ENCODE data around the gene ARHGAP27. TPM values are rescaled to one million over a fixed set of nuclear protein-coding genes. Genes with fewer than 3 reads are reported as not detected.
A peak's percentile ranks its signal among the peaks of the same experiment; 100 is the strongest.

ARHGAP27 gene
- total and polyA plus RNA-seq, 9 of the 15 experiments (the other 6 are each of a cell fraction or from before 2014, with no cell fraction given), result 0.04 to 4.6 (median 2.1) TPM

DNA sequence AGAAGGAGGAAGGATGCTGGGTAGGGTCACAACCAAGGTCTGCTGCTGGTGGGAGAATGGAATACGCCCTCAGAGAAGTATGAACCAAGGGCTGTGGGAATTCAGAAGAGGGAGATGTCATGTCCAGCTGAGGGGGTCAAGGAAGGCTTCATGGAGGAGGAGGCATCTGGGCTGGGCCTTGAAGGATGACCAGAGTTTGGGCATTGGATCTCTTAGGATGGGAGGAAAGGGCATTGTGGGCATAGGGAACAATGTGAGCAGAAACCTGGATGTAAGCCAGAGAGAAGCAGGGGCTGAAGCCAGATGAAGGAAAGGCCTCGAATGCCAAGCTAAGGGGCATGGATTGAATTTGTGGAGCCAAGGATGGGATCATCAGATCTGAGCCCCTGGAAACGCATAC, 66.6 kb downstream of the ARHGAP27 start:
- Histone ChIP-seq H3K4me1 (replicated peaks in 1 of 2; ENCODE audit: control insufficient read depth in 2 of 2, insufficient read depth in 2 of 2, low read length in 2 of 2) (peaks cover 0 to 6% of the 10 kb centered on the region in 2 experiments; a peak in 2 of 5 replicates), H3K27ac (ENCODE audit: extremely low read depth, low read depth, low read length) (no peak overlapping the region), H4K20me1 (replicated peaks; ENCODE audit: control insufficient read depth, insufficient read depth, low read length) (no peaks in the 10 kb centered on the region), H3K27me3 (ENCODE audit: control insufficient read depth in 2 of 2, insufficient read depth in 2 of 2, low read length in 2 of 2) (peaks cover 3 to 22% of the 10 kb centered on the region in 2 experiments; a peak in 3 of 5 replicates), H3K9me1 (ENCODE audit: control insufficient read depth, insufficient read depth, low read length) (no peaks in the 10 kb centered on the region), H3K36me3 (ENCODE audit: control insufficient read depth, insufficient read depth, low read length) (no peaks in the 10 kb centered on the region), H3K79me2 (ENCODE audit: control insufficient read depth, insufficient read depth, low read length) (no peaks in the 10 kb centered on the region), H3K4me2 (ENCODE audit: insufficient read depth, low read length) (no peak overlapping the region), H3K9ac (ENCODE audit: insufficient read depth in 1 of 2, low read depth in 2 of 2, low read length in 2 of 2) (no peak overlapping the region; a peak in 1 of 4 replicates), H2AFZ (ENCODE audit: low read depth, low read length) (no peak overlapping the region), H3K4me3 (no peak overlapping the region), H3K9me3 (replicated peaks; ENCODE audit: control insufficient read depth, insufficient read depth, low read depth, low read length) (no peaks in the 10 kb centered on the region)
- no peak for DNase-seq (ENCODE audit: extremely low read depth in 1 of 4, low spot score in 3 of 4)
- ChIA-PET POLR2A (interaction anchor here (1.3 to 1.9 kb wide), 2 partner anchors 21 to 33 kb away, joined by 4 to 11 read pairs; no protein-coding TSS in a partner anchor), CTCF (ENCODE audit: low intra/inter-chr PET ratio) (no interaction called here)
- intact Hi-C loops (cut with micrococcal nuclease), result no loop called here
- TF ChIP-seq RBM25 (IDR thresholded peaks at IDR 0.05; ENCODE audit: low read depth, low read length, severe bottlenecking) (peak; percentile 48), ZFP36 (IDR thresholded peaks at IDR 0.05; ENCODE audit: low read depth, low read length, partially characterized antibody) (peak; percentile 95), BHLHE40 (IDR thresholded peaks at IDR 0.05; ENCODE audit: low read length) (no peak), FOXA3 (CRISPR knock-in tag; conservative IDR thresholded peaks at IDR 0.05 in 1 of 2, IDR thresholded peaks at IDR 0.05 in 1 of 2) (no peak), BCOR (IDR thresholded peaks at IDR 0.05) (peak; percentile 81), SMARCA5 (IDR thresholded peaks at IDR 0.05) (0 out of 2 replicates have a peak, but pooled peaks have one; percentile 64)
- in situ Hi-C loops (cut with MboI), result no loop called here
- no TSS peak for BruUV-seq (replicated peaks)
- 43% methylated on average over 3 of the region's 3 CpGs for WGBS (ENCODE audit: insufficient coverage, low coverage, missing lambda C conversion rate)
- ATAC-seq, result no peak
- no peak for FAIRE-seq
